D721Med (cell line): ENCODE measurements around the gene ABLIM1.

Experiments used
- DNase-seq: peaks from one replicate; pipeline ENCODE4 v3.0.0; 2011; ENCODE audit warnings: low spot score; ENCODE audit not compliant: insufficient read length
- FAIRE-seq: peaks from 2 replicates; lab custom pipeline; 2011; peaks lifted over from hg19 to GRCh38; lab: Jason Lieb, UNC
- TF ChIP-seq, protein P1 (sequence below): IDR thresholded peaks from 2 replicates; pipeline ENCODE4 v1.5.1; 2012; ENCODE audit warnings: mild to moderate bottlenecking, control low read depth; ENCODE audit not compliant: insufficient read depth; ENCODE audit errors: missing control alignments

ABLIM1 gene

GRCh38 chr10:114483575-114483974 lies 174.5 kb downstream of the ABLIM1 start:
- DNase-seq, result no peak
- no peak for FAIRE-seq
- TF ChIP-seq, protein P1, sequence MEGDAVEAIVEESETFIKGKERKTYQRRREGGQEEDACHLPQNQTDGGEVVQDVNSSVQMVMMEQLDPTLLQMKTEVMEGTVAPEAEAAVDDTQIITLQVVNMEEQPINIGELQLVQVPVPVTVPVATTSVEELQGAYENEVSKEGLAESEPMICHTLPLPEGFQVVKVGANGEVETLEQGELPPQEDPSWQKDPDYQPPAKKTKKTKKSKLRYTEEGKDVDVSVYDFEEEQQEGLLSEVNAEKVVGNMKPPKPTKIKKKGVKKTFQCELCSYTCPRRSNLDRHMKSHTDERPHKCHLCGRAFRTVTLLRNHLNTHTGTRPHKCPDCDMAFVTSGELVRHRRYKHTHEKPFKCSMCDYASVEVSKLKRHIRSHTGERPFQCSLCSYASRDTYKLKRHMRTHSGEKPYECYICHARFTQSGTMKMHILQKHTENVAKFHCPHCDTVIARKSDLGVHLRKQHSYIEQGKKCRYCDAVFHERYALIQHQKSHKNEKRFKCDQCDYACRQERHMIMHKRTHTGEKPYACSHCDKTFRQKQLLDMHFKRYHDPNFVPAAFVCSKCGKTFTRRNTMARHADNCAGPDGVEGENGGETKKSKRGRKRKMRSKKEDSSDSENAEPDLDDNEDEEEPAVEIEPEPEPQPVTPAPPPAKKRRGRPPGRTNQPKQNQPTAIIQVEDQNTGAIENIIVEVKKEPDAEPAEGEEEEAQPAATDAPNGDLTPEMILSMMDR, result no peak

GRCh38 chr10:114482480-114483304 lies 175.4 kb downstream of the ABLIM1 start:
- TF ChIP-seq, protein P1, result no peak
- DNase-seq, result no peak
- FAIRE-seq, result no peak

DNA sequence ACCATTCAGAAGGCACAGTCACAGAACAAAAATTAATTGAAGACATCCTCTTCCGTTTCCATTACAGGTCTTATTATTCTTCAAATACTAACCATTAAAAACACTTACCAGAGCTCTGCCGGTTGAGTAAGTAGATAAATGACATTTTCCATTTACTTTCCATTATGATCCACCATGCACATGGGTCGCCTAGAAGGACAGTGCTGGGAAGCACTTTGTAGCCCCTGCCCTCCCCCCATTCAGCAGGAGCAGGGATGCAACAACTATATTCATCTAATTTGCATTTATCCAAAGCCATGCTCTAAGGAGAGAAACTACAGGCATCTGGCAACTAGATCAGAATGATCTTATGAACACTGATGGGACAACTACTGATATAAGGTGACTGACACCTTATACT lies 177.0 kb downstream of the ABLIM1 start:
- FAIRE-seq, result no peak
- no peak for DNase-seq
- TF ChIP-seq, protein P1, result no peak

- TF ChIP-seq, protein P1, result no peak
- FAIRE-seq (no peak), DNase-seq (no peak)
Measured at GRCh38 chr10:114479836-114480235, 178.2 kb downstream of the ABLIM1 start.

GRCh38 chr10:114479307-114479706 lies 178.8 kb downstream of the ABLIM1 start:
- TF ChIP-seq, protein P1, result no peak
- FAIRE-seq (no peak), DNase-seq (no peak)

- FAIRE-seq (no peak), DNase-seq (no peak)
- TF ChIP-seq, protein P1, result no peak
Measured at GRCh38 chr10:114478281-114478680, 179.8 kb downstream of the ABLIM1 start.

DNA sequence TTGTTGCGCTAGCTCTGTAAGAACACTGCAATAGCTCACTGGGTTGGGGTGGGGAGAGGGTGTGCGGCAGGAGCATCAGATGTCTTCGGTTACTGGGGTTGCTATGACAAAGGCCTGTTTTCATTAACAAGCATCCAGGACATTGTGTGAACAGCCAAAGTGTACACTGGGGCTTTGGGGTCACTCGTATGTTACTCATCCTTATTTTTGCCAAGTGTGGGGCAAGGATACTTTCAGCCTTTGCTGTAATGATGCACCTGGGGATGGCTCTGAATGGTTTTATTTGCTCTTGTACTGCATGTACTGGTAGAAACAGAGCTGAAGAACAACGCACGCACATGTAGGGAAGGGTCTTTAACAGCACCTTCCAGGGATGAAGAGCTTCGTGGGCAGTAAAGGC lies 180.8 kb downstream of the ABLIM1 start:
- no peak for FAIRE-seq
- TF ChIP-seq, protein P1, result no peak
- no peak for DNase-seq
